Cortex of kidney (tissue), 1 donor: ENCODE results near the gene XCR1.
"Not testable (repeated sequence)": the region's sequence is repeated elsewhere in the genome, so short reads cannot be mapped to it uniquely, and the experiment has no call there.

Experiments
- DNase-seq: peaks from one replicate; lab custom pipeline; 2025; lab: John Stamatoyannopoulos, UW

The XCR1 gene

GRCh38 chr3:46006238-46007032 is 20.8 kb downstream of the XCR1 start:
- DNase-seq, result no peak

GRCh38 chr3:46003706-46004105 is 23.6 kb downstream of the XCR1 start:
- DNase-seq, result not testable (repeated sequence)

- no peak for DNase-seq
These were observed 26.1 kb downstream of the XCR1 start for GRCh38 chr3:46001178-46001577.

- no peak for DNase-seq
These were observed 29.3 kb downstream of the XCR1 start for GRCh38 chr3:45997942-45998341.

- not testable (repeated sequence) for DNase-seq
These were observed 29.8 kb downstream of the XCR1 start for GRCh38 chr3:45997499-45997898.

- peak; percentile 32 for DNase-seq
These were observed 31.8 kb downstream of the XCR1 start, which contains the start of gene FYCO1 for GRCh38 chr3:45995236-45996192. TSS of gene FYCO1 (minus strand) at chr3:45995824. CDS start at chr3:45984910, 10,914 bp downstream.

GRCh38 chr3:45994419-45995235 is 32.7 kb downstream of the XCR1 start:
- DNase-seq, result no peak

GRCh38 chr3:45993421-45994027 is 33.8 kb downstream of the XCR1 start:
- no peak for DNase-seq

GRCh38 chr3:45992821-45993221 is 34.5 kb downstream of the XCR1 start:
- DNase-seq, result no peak

GRCh38 chr3:45992133-45992729 is 35.1 kb downstream of the XCR1 start:
- no peak for DNase-seq

GRCh38 chr3:45991341-45991740 is 35.9 kb downstream of the XCR1 start:
- DNase-seq, result no peak

- DNase-seq, result no peak
These were observed 37.1 kb downstream of the XCR1 start for GRCh38 chr3:45990181-45990580.

GRCh38 chr3:45988804-45989203 is 38.5 kb downstream of the XCR1 start:
- no peak for DNase-seq

- DNase-seq, result no peak
These were observed 38.9 kb downstream of the XCR1 start for GRCh38 chr3:45988362-45988761.

- DNase-seq, result no peak
These were observed 39.7 kb downstream of the XCR1 start for GRCh38 chr3:45987368-45988291.

- no peak for DNase-seq
These were observed 40.8 kb downstream of the XCR1 start for GRCh38 chr3:45986303-45986982.

GRCh38 chr3:45985532-45986302 is 41.6 kb downstream of the XCR1 start:
- no peak for DNase-seq
